Body of pancreas (tissue), 4 donors: ENCODE measurements around the gene STEAP2. TPM values are rescaled to one million over a fixed set of nuclear protein-coding genes. Genes with fewer than 3 reads are reported as not detected.
A peak's percentile ranks its signal among the peaks of the same experiment; 100 is the strongest.

ENCODE experiments used
- ATAC-seq: fragments of 150-250 bp; one replicate; pipeline ENCODE4 v1.9.1; 2016
- DNase-seq, 4 donors: peaks; one replicate each; pipeline ENCODE4 v3.0.0-alpha.2; 2019
- H3K27ac ChIP-seq, 4 donors: fragments of 200-600 bp; sonication (generic); 1 replicate in 3 of 4; 2 replicates in 1 of 4; pipeline versions ENCODE4 v1.5.1 to v1.6.1; 2016 to 2019; ENCODE audit warnings: mild to moderate bottlenecking in 1 of 4, mixed read lengths in 1 of 4, moderate library complexity in 1 of 4
- H3K27me3 ChIP-seq, 2 donors: fragments of 200-600 bp; sonication (generic); one replicate each; pipeline ENCODE4 v1.6.0; 2016; ENCODE audit warnings: mild to moderate bottlenecking in 1 of 2
- H3K36me3 ChIP-seq, 2 donors: fragments of 200-600 bp; sonication (generic); replicated peaks in 1 of 2; 2 replicates each; pipeline ENCODE4 v1.5.1; 2016; ENCODE audit warnings: low read depth in 2 of 2; ENCODE audit not compliant: insufficient read depth in 1 of 2
- H3K4me1 ChIP-seq: fragments of 200-600 bp; sonication (generic); one replicate; pipeline ENCODE4 v1.6.0; 2016
- H3K4me3 ChIP-seq, 2 donors: fragments of 200-600 bp; sonication (generic); 1 replicate in 1 of 2; 2 replicates in 1 of 2; pipeline ENCODE4 v1.5.1; 2016 to 2019
- H3K9me3 ChIP-seq, 3 donors: fragments of 200-600 bp; sonication (generic); 1 replicate in 2 of 3; 2 replicates in 1 of 3; pipeline ENCODE4 v1.5.1; 2016
- CTCF ChIP-seq, 7 experiments: fragments of 450-650 bp in 4 of 7; fragments of 200-600 bp in 3 of 7; sonication (generic) in 3 of 7; IDR thresholded peaks; one replicate each; pipeline ENCODE4 v1.5.1; 2016 to 2019; ENCODE audit warnings: antibody characterized with exemption in 7 of 7
- POLR2A ChIP-seq, 3 donors: fragments of 450-650 bp; IDR thresholded peaks; one replicate each; pipeline ENCODE4 v1.6.1; 2016; ENCODE audit warnings: antibody characterized with exemption in 3 of 3, mild to moderate bottlenecking in 2 of 3
- WGBS, 2 donors: methylation state at CpG; one replicate each; pipeline ENCODE4 v1.1.5; 2017; 5-methylcytosine and 5-hydroxymethylcytosine counted together
- intact Hi-C: fragments of 100-400 bp; cut with DNase I; formaldehyde crosslinking; loops from one replicate; pipeline ENCODE4 v1.15.1; 2023
- total RNA-seq, 2 donors: library from RNA; depleted of rRNA; stranded (reverse); fragments of >200 nt; gene quantifications; one replicate each; pipeline ENCODE4 v1.1.0, GENCODE V29; 2016

STEAP2 gene
- total RNA-seq, result 10 to 100 TPM in 1 of 2 donors, 1 to 10 TPM in 1; 9.2 to 12.7 TPM

GRCh38 chr7:90211391-90212148 lies at the start of gene STEAP2:
Gene STEAP2, plus strand, starts transcription at chr7:90211740. Its CDS starts 13,343 bp downstream, at chr7:90225083.
- intact Hi-C loops, result no loop called here
- TF ChIP-seq CTCF (IDR thresholded peaks at IDR 0.05) (peak; percentile 59 to 95 (median 86)), POLR2A (IDR thresholded peaks at IDR 0.05) (peak; percentile 61 to 95 (median 89))
- H3K27me3 ChIP-seq, result no peaks in the 10 kb centered on the region
- H3K9me3 ChIP-seq, result no peaks in the 10 kb centered on the region
- DNase-seq (peak; percentile 93 to 94 (median 93)), ATAC-seq (peak; percentile 99)
- H3K27ac ChIP-seq, result peak within 1 kb of the TSS; percentile 55 to 86 (median 80)
- H3K4me1 ChIP-seq, result peaks cover 10% of the 10 kb centered on the region
- peak within 1 kb of the TSS; percentile 56 to 91 for H3K4me3 ChIP-seq
- H3K36me3 ChIP-seq, result no peaks in the 10 kb centered on the region
- 1% methylated on average over 36 to 63 of the region's 73 CpGs for whole genome bisulfite sequencing, 2 donors

GRCh38 chr7:90163534-90163933 lies 48.0 kb upstream of the STEAP2 start:
- Histone ChIP-seq H3K27ac (no peak overlapping the region), H3K9me3 (no peaks in the 10 kb centered on the region), H3K4me3 (no peak overlapping the region), H3K27me3 (no peaks in the 10 kb centered on the region), H3K36me3 (no peaks in the 10 kb centered on the region), H3K4me1 (no peaks in the 10 kb centered on the region)
- no peak for TF ChIP-seq CTCF (IDR thresholded peaks at IDR 0.05)
- TF ChIP-seq POLR2A (IDR thresholded peaks at IDR 0.05), result no peak
- ATAC-seq (no peak), DNase-seq (no peak)
- WGBS, 2 donors, result 88 to 96% methylated on average over 5 of the region's 5 CpGs
- intact Hi-C loops, result loop anchor here (10.0 kb wide), 1 partner anchor 261 kb away; no protein-coding TSS in a partner anchor

GRCh38 chr7:90165724-90166123 lies 45.8 kb upstream of the STEAP2 start:
- Histone ChIP-seq H3K9me3 (no peaks in the 10 kb centered on the region), H3K36me3 (no peaks in the 10 kb centered on the region), H3K27me3 (no peaks in the 10 kb centered on the region), H3K4me1 (no peaks in the 10 kb centered on the region), H3K4me3 (no peak overlapping the region), H3K27ac (no peak overlapping the region)
- intact Hi-C loops, result loop anchor here (10.0 kb wide), 1 partner anchor 259 kb away; no protein-coding TSS in a partner anchor
- TF ChIP-seq CTCF (IDR thresholded peaks at IDR 0.05) (peak in 1 of 7 experiments; percentile 3), POLR2A (IDR thresholded peaks at IDR 0.05) (no peak)
- no peak for ATAC-seq
- DNase-seq, result peak in 2 of 4 donors; percentile 32 to 35
- 67 to 79% methylated on average over 2 of the region's 2 CpGs for WGBS, 2 donors

- H3K27ac ChIP-seq, result no peak overlapping the region
- H3K27me3 ChIP-seq, result no peaks in the 10 kb centered on the region
- no peak for TF ChIP-seq CTCF (IDR thresholded peaks at IDR 0.05)
- no peak for TF ChIP-seq POLR2A (IDR thresholded peaks at IDR 0.05)
- WGBS, 2 donors, result 71 to 89% methylated on average over 3 of the region's 3 CpGs
- no peaks in the 10 kb centered on the region for H3K9me3 ChIP-seq
- H3K4me3 ChIP-seq, result no peak overlapping the region
- intact Hi-C loops, result loop anchor here (10.0 kb wide), 1 partner anchor 259 kb away; no protein-coding TSS in a partner anchor
- no peaks in the 10 kb centered on the region for H3K36me3 ChIP-seq
- H3K4me1 ChIP-seq, result no peaks in the 10 kb centered on the region
- no peak for DNase-seq
- no peak for ATAC-seq
Observed at GRCh38 chr7:90166153-90166552, 45.4 kb upstream of the STEAP2 start.
